ENCODE data around the gene TOM1L1.

TOM1L1 gene

GRCh38 chr17:55002458-55002857, 101.8 kb downstream of the TOM1L1 start:
- no peak for FAIRE-seq

GRCh38 chr17:55004484-55004883, 103.8 kb downstream of the TOM1L1 start:
- FAIRE-seq = no peak

GRCh38 chr17:55005520-55005919, 104.9 kb downstream of the TOM1L1 start:
- FAIRE-seq = no peak

All from islet of Langerhans (tissue), 1 donor.